Activated CD4-positive, alpha-beta T cell treated with anti-CD3 and anti-CD28 coated beads for 4 hours (primary cell): ENCODE data around the gene CDHR1.
"Not testable (repeated sequence)": the region's sequence is repeated elsewhere in the genome, so short reads cannot be mapped to it uniquely, and the experiment has no call there.

ENCODE experiments used
- DNase-seq, 2 donors: peaks; one replicate each; pipeline ENCODE4 v3.0.0-alpha.2; 2020

The CDHR1 gene

DNA sequence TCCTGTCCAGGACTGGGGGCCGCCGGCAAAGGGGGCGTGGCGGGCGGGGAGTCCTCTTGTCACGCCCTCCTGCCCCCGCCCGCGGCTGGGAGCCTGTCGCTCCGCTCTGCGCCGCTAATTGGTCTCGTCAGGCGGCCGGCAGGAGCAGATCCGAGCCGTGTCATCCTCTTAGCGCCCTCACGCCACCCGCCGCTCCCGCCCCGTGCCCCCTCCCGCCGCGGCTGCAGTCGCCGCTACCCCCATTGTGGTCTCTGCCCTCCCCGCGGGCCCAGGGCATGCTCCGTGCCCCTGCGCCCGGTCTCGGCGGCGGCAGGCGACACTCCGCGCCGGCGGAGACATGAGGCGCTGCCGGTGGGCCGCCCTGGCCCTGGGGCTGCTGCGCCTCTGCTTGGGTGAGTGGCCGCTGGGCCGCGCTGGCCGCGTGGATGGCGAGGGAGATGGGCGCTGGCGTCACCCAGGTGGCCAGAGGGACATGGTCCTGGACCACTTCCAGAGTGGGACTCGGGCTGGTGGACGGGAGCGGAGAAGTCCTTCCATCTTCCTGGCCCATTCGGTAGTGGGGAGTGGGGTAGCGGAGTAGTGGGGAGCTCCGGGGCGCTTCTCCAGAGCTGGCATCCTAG is at the start of gene CDHR1:
CDHR1 (plus strand) TSS at position 114 of the 620 bp plus-strand sequence; CDS start at position 338, 224 bp downstream.
- peak in 1 of 2 donors; percentile 8 for DNase-seq

DNA sequence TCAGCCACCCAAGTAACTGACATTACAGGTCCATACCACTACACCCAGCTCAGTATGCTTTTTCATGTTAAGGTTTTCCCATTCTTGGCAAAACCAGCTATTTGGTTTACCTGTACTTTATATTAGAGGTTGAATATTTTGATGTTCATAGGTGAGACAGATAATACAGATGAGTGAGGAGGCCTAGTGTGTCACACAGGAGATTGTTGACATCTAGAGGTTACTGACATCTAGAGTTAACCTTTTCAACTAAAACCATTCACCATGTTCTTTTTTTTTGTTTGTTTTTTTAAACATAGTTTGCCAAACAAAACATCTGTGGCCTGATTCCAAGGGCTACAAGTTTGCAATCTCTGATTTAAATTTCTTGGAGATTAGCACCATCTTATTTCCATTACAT is 47.0 kb upstream of the CDHR1 start:
- no peak for DNase-seq

DNA sequence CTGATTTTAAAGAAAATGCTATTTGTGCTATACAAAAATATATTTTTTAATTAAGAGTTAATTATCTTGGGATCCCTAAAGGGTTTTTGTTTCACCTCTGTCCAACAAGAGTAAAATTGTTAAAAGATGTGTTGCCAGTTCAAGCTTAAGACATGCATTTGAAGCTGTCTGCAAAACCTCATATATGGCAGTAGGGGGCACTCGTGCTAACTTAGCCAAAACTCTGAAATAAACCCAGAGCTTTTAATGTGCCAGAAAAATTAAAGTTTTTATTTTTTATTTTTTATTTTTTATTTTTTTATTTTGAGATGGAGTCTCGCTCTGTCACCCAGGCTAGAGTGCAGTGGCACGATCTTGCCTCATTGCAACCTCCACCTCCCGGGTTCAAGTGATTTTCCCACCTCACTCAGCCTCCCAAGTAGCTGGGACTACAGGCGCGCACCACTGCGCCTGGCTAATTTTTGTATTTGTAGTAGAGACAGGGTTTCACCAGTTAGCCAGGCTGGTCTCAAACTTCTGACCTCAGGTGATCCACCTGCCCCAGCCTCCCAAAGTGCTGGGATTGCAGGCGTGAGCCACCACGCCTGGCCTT is 46.2 kb upstream of the CDHR1 start:
- not testable (repeated sequence) for DNase-seq

DNA sequence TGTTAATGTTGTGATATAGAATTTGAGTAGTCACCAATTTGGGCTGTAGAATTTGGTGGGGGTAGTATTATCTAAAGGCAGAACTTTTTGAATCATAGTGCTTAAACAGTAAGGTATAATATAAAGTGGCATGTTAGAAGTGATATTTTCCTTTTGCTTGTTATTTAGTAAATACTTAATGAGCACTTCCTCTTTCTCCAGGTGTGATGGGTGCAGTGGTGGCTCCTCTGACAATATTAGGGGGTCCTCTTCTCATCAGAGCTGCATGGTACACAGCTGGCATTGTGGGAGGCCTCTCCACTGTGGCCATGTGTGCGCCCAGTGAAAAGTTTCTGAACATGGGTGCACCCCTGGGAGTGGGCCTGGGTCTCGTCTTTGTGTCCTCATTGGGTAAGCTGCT is 44.5 kb upstream of the CDHR1 start:
- no peak for DNase-seq

DNA sequence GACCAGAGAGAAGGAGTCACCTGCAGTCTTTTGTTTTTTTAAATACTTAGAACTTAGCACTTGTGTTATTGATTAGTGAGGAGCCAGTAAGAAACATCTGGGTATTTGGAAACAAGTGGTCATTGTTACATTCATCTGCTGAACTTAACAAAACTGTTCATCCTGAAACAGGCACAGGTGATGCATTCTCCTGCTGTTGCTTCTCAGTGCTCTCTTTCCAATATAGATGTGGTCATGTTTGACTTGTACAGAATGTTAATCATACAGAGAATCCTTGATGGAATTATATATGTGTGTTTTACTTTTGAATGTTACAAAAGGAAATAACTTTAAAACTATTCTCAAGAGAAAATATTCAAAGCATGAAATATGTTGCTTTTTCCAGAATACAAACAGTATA is 41.6 kb upstream of the CDHR1 start:
- DNase-seq = no peak

DNA sequence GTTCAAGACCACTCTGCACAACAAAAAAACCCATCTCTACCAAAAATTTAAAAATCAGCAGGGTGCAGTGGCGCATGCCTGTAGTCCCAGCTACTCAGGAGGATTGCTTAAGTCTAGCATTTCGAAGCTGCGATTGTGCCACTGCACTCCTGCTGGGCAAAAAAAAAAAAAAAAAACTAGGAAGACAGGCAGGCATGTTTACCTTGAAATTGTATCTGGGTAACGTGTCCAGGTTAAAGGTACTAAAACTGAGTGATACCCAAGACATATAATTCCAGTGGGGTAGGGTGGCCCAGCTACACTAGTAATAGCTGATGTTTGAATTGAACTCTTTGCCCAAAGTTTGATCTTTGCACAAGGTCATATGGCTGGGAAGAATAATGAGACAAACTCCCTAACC is 38.8 kb upstream of the CDHR1 start:
- no peak for DNase-seq

DNA sequence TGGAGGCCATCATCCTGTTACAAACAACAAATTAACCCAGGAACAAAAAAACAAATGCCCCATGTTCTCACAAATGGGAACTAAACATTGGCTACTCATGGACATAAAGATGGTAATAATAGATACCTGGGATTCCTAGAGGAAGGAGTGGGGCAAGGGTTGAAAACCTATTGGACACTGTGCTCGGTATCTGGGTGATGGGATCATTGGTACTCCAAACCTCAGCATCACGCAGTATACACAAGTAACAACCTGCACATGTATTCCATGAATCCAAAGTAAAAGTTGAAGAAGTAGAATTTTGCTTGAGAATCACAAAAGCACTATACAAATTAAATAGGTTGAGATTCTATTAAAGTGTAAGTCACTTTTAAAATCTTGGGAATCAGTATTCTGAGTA is 38.3 kb upstream of the CDHR1 start:
- DNase-seq = no peak

DNA sequence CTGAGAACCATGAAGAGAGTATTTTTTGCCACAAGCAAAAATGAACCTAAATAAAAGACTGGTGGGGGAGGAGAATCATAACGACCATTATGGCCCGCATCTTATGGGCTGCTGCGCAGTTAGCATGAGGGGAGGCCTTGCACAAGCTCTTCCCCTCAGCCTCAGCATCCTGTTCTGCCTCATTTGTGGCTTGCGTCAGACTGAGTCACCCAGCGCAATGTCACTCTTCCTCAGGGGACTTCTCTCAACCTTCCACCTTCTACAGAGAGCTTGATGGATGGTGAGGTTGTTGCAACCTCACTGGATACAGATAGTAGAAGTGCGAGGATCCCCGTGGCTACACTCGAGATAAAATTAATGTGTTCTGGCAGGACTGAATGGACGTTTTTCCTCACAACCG is 37.6 kb upstream of the CDHR1 start:
- peak in 1 of 2 donors; percentile 31 for DNase-seq

DNA sequence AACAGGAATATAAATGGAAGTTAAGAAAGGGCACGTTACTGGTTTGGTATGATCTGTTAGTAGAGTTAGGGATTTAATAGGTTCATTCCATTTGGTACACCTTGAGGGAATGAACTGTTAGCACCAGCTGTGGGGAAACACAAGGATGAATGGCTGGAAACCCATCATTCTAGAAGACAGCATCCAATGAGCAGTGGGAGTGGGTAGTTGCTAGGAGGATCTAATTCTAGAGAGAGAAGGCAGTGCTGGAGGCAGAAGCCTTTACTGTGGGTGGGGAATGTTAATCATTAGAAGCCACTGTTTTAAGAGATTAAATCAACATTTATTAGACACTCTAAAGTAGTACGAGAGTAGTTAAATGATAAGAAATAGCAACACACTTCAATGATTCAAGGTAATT is 36.3 kb upstream of the CDHR1 start:
- no peak for DNase-seq

DNA sequence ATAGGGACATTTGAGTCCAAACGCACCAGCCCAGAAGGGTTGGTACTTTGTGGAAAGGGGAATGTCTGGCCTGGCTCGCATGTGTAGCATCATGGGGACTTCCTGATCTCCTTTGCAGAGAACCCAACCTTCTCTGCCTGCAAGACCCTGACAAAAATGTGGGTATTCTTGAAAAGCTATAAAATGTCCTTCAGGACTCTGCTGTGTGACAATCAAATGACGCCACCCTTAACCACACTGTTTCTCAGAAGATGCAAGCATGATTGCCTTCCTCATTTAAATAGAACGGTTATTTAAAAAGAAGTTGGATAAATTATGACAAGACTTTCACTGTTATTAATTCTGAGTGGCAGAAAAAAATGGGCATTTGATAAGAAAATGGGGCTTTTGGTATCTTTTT is 35.8 kb upstream of the CDHR1 start:
- no peak for DNase-seq

DNA sequence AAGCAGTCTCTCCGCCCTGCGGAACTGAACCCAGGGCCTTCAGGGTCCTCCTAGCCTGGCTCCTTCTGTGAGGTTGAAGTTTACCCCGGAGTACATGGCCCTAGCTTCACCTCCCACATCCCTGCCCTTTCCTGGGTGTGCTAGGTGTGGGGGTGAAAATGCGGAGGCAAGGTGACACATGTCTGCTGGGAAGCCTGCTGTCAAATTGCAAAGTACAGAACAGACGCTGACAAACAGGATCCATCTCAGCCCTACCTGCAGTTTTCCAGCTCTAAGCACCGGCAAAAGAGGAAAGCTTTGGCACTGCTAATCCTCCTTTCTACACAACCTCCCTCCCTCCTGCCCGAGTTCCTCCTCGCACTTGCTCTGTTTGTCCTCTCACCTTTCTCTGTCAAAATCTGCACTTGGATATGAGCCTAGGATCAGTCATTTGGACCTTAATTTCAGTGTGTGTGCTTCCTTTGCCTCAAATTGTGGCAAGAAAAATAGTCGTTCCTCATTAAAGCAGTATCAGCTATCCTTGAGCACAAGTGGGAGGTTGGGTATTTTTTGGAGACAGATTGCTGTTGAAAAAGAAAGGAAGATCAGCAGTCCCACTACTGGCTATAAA is 35.2 kb upstream of the CDHR1 start:
- DNase-seq = no peak

DNA sequence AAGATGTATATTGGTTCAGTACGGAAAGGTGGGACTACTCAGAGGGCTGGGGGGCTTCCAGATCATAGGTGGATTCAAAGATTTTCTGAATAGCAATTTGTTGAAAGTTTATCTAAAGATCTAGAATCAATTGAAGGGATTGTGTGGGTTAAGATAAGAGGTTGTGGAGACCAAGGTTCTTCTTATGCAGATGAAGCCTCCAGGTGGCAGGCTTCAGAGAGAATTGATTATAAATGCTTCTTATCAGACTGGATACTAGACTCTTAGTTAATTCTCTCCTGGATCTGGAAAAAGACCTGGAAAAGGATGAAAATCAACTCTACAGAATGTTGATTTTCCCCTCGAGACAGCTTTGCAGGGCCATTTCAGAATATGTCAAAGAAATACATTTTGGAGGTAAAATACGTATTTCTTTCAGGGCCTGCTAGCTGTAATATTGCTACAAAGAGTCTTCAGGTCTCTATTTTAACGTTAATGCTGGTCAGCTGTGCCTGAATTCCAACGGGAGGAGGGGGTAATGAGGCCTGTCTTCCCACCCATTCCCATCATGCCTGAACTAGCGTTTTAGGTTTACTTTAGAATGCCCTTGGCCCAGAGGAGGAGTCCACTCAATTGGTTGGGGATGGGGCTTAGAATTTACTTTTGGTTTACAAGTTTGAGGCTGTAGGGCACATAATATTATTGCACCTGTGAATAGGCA is 33.5 kb upstream of the CDHR1 start:
- no peak for DNase-seq

DNA sequence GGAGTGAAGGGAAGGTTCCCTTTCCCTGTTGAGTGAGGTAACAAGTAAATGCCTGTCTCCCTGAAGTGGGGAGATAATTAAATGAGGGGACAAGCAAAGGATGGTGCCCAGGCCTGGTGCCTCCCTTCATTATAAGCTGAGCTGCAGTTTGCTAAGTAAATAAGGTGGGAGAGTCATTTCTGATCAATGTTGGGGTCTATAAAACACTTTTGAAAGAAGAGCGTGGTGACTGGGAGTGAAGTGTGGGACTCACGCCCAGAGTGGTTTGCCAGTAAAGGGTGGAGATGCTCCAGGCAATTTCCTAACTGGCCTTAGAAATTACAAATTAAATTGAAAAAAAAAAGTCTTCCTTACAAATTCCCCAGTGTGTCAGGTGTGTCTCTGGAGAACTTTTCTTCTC is 30.3 kb upstream of the CDHR1 start:
- DNase-seq = no peak

DNA sequence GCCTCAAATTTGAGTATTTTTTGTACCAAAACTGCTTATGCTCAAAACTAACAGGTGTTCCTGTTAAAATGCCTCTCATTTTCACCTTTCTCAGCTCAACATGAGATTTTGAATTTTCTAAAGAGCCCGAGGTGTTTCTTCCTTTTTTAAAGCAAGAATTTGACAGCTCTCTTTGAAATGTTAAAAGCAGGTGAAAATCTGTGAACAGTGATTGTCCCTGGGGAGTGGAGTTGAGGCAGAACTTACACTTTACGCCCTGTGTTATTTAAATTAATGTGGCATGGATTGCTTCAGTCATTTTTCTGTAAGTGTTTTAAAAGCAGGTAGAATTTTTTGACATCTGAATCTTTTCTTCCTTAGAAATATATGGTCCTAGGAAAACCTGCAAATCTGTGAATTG is 29.9 kb upstream of the CDHR1 start:
- DNase-seq = no peak

DNA sequence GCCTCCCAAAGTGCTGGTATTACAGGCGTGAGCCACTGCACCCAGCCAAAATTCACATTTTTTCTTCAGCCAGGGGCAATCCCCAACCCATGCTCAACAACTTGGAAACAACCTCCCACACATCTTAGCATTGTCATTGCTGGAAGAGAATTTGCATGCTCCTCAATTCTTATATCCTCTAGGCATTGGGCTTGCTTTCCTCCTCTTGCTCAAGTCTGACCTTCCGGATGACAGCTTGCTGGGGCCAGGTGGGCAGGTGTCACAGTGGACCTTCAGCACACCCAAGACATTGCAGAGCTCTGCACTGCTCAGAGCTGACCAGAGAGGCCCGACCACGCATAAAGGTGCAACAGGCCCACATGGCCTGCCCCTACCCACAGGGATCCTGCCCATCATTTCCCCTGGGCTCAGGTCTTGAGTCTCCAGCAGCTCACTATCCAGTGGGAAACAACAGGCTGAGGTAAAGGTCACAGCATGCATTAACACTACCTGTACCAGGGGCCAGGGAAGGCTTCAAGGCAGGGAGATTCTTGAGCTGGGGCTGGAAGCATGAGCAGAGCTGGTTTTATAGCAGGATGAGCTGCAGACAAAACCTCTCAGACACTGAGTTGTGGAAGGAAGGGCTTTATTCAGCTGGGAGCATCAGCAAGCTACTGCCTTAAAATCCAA is 27.6 kb upstream of the CDHR1 start:
- no peak for DNase-seq

DNA sequence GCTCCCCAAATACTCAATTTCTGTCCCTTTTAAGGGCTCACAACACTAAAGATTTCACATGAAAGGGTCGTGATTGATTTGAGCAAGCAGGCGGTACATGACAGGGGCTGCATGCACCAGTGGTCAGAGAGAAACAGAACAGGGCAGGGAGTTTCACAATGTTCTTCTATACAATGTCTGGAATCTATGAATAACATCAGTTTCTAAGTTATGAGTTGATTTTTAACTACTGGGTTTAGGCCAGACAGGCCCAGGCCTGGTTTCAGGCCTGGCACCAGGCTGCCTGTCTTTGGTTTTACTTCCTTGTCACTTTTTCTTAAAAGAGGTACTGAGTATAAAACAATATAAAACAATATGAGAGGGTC is 27.1 kb upstream of the CDHR1 start:
- not testable (repeated sequence) for DNase-seq

DNA sequence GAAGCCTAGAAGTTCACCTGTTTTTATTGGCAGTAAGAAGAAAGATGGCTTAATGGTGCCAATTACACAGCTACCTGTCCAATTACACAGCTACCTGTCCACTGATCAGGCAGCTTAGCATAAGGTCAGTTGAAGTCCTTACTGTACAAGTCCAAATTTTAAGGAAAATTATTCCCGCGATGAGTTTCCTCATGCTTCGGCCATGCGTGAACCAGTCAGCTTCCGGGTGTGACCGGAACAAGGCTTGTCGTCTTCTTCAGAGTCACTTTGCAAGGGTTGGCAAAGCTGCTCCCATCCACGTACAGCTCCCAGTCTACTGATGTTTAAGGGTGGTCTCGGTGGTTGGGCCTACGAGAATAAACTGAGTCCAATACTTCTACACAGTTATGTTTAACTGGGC is 26.0 kb upstream of the CDHR1 start:
- not testable (repeated sequence) for DNase-seq

DNA sequence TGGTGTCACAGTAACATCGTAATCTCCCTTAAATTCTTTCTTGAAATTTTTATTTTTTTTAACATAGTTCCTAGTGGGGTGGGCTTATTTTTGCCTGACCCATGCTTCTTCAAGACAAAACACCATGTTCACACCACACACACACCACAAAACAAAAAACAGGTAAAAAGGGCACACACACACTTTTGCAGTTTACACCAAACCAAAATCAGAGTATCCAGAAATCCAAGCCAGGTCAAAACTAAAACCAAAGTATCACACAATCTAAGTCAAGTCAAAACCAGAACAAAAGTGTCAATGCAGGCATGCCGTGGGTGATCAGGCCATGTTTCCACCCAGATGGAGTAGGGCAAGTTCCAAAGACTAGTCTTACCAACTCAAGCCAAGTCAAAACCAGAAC is 23.1 kb upstream of the CDHR1 start:
- not testable (repeated sequence) for DNase-seq

DNA sequence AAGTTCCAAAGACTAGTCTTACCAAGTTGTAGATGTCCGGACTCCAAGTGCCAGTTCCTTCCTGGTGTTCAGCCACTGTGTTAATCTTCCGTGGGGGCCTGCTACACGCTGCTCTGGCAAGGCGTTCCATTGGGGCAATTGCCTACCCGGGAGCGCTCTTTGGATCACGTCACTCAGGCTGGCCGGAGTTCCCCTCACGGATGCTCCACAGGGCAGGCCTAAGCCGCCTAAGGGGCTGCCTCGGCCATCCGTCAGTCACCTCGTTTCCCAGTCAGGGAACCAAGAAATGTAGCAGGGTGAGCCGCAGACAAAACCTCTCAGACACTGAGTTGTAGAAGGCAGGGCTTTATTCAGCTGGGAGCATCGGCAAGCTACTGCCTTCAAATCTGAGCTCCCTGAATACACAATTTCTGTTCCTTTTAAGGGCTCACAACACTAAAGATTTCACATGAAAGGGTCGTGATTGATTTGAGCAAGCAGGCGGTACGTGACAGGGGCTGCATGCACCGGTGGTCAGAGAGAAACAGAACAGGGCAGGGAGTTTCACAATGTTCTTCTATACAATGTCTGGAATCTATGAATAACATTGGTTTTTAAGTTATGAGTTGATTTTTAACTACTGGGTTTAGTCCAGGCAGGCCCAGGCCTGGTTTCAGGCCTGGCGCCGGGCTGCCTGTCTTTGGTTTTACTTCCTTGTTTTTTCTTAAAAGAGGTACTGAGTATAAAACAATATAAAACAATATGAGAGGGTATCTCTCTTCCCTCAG is 22.5 kb upstream of the CDHR1 start:
- DNase-seq = not testable (repeated sequence)

DNA sequence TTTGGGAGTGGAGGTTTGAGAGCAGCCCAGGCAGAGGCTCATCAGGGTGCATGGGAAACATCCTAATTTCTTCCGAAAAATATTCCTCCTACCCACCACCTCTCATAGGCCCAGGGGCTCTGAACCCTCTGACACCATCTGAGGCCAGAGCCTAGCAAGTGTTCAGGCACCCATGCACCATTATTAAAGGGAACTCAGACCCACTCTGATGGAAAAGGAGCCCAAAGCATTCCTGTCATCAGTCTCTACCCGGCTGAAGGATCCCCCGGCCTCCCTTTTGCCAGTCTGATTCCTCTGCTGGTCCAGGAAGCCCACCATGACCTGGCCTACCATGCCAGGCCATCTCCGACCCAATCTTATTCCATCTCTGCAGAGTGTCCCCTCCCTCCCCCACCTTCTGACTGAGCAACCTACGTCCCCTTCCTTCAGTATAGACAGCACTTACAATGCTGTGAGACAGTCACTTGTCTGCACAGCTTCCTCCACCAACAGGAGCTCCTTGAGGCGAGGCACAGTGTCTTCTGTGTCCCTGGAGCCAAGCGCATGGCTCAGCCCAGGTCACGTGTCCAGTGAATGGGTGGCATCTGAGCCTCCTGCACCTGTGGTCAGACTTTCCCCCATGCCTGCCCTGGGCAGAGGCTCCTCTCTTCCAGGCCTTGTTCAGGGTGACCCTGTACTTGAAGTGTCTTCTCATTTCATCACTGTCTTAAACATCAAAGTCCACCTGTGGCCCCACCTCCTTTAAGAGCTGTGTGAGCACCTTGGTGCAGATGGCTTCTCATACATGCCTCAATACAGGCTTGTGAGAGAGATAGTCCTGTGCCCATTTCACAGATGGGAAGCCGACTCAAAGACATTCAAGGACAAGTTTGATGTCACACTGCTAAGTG is 21.6 kb upstream of the CDHR1 start:
- no peak for DNase-seq

DNA sequence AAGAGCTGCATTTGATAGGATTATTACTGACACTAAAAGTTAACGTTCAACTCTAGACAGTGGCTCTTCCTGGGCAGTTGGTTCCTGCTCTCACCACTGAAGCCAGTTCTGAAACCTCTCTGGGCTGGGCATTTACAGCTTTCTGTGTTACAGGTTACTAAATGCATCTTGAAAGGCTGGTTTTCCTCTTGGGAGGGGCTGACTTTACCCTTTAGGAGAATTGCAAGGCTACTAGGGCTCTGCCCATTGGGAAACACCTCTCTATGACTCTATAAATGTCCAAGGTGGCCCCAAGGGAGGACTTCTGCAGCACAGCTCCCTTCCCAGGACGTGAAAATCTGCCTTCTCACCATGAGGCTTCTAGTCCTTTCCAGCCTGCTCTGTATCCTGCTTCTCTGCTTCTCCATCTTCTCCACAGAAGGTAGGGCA is 20.8 kb upstream of the CDHR1 start, which contains the start of gene GPR15LG:
GPR15LG (plus strand) TSS at position 301 of the 429 bp plus-strand sequence; CDS start at position 352, 51 bp downstream.
- DNase-seq = no peak
